AG09319 (cell line): ENCODE data around the gene TRIP12.
"Not testable (repeated sequence)": the region's sequence is repeated elsewhere in the genome, so short reads cannot be mapped to it uniquely, and the experiment has no call there.

Experiments used
- DNase-seq: peaks from one replicate; pipeline ENCODE4 v3.0.0-alpha.2; 2010; ENCODE audit warnings: low read depth; ENCODE audit errors: extremely low read depth
- TF ChIP-seq, protein P1 (sequence below): IDR thresholded peaks from 2 replicates; pipeline ENCODE4 v1.5.1; 2011; ENCODE audit warnings: low read depth, mild to moderate bottlenecking, inconsistent platforms, low read length, moderate library complexity

The TRIP12 gene

DNA sequence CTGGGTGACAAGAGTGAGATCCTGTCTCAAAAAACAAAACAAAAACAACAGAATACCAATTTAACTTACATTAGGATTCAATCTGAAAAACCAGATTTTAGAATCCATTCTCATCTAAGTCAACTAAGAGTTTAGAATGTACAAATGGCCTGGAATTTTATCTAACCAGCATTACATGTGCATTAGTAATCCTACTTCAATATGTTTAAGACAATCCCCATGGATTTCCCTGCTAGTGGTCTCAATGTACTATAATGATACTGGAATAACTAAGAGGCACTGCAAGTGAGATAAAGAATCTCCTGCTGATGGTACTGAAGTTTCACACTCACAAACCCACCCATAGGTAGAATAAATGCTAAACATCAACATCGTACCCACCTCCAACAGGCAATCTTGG is 153.6 kb downstream of the TRIP12 start:
- no peak for DNase-seq
- TF ChIP-seq, protein P1, sequence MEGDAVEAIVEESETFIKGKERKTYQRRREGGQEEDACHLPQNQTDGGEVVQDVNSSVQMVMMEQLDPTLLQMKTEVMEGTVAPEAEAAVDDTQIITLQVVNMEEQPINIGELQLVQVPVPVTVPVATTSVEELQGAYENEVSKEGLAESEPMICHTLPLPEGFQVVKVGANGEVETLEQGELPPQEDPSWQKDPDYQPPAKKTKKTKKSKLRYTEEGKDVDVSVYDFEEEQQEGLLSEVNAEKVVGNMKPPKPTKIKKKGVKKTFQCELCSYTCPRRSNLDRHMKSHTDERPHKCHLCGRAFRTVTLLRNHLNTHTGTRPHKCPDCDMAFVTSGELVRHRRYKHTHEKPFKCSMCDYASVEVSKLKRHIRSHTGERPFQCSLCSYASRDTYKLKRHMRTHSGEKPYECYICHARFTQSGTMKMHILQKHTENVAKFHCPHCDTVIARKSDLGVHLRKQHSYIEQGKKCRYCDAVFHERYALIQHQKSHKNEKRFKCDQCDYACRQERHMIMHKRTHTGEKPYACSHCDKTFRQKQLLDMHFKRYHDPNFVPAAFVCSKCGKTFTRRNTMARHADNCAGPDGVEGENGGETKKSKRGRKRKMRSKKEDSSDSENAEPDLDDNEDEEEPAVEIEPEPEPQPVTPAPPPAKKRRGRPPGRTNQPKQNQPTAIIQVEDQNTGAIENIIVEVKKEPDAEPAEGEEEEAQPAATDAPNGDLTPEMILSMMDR, result no peak

- TF ChIP-seq, protein P1, result no peak
- no peak for DNase-seq
Observed at GRCh38 chr2:229765721-229766120, 156.1 kb downstream of the TRIP12 start.

DNA sequence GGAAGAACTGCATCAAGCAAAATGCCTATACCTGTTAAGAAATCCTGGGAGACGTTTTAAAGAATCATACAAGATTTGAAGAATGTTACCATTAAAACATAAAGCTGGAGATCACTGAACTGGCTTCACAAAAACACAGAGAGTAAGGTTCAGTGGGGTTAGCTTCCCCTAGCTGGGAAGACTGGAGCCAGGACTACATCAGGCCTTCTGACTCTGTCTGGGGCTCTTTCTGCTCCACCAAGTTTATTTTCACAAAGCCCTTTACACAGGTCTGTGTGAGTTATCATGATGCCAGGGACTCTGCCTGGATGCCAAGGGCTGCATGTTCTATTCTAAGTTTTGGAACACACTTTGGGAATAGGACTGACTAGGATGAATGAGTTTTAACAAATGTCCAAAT is 160.1 kb downstream of the TRIP12 start:
- TF ChIP-seq, protein P1, result no peak
- DNase-seq, result no peak

DNA sequence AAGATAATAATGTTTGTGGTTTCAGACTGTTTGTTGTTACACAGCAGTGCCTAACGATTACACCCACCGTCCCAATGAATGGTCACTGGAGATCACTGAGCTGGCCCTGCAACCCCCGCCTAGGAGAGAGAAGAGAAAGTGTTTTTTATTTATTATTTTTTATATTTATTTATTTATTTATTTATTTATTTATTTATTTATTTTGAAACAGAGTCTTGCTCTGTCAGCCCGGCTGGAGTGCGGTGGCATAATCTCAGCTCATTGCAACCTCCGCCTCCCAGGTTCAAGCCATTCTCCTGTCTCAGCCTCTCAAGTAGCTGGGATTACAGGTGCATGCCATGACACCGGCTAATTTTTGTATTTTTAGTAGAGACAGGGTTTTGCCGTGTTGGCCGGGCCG is 164.3 kb downstream of the TRIP12 start:
- DNase-seq, result not testable (repeated sequence)

DNA sequence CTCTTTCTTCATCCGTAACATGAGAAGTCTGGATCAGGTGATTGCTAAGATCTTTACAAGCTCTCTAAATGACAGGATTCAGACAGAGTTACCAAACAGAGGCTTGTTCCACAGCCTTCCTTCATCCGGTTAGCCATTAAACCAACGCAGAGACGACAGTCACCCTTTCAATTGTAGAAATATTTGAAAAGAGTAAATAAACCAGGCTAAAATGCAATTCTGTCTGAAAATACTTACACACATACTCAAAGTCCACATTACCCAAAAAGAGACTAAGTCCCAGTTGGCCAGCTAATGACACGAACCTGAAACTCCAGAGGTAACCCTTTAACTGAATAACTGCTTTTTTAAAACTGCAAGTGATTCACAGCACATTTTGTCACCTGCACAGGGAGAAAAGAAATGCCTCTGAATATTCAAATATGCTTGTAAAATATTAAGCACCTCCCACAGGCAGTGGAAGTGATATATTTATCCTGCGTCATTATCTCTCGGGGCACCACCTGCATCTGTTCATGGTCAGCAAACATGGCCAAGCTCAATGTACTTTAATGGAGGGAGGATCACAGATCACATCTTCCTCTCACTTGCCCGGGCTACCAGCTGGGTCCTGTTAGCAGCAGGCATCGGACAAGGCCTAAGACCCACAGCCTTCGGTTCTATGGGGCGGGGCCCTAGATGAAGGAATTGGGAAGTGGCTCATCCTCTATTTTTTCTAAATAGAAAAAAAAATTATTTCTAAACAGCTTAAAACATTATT is 168.7 kb downstream of the TRIP12 start:
- DNase-seq, result no peak
- TF ChIP-seq, protein P1, result no peak

GRCh38 chr2:229749779-229750178 is 172.0 kb downstream of the TRIP12 start:
- TF ChIP-seq, protein P1, result no peak
- DNase-seq, result no peak

DNA sequence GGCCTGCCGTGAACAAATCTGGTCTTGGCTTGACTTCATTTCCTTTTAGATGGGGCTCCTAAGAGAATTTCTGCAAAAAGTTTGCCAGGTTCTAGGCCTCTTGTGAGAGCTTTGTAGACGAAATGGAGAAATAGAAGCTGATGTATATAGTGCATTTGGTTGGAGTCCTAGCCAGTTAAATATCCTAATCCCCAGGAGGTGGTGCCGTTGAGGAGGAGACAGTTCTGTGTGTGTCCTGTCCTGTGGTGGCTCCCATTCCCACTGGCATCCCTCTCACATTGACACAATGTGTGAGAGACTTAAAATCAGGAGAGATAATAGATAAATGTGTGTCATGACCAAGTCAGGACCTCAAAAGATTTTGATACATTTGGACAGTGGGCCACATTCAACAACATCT is 172.9 kb downstream of the TRIP12 start:
- TF ChIP-seq, protein P1, result no peak
- DNase-seq, result no peak

- DNase-seq, result not testable (repeated sequence)
Observed at GRCh38 chr2:229742691-229743090, 179.1 kb downstream of the TRIP12 start.
